GM11168 (cell line): ENCODE data around the gene ZNF385C.

Experiments used
- in situ Hi-C: fragments of 300-500 bp; cut with MboI; formaldehyde crosslinking; loops from one replicate; pipeline ENCODE4 v1.12.0; 2022; ENCODE audit warnings: low sequenced_read_pairs; ENCODE audit not compliant: unreplicated experiment

ZNF385C gene

GRCh38 chr17:42087042-42087701, 11.1 kb downstream of the ZNF385C start:
- in situ Hi-C loops = no loop called here

- in situ Hi-C loops = no loop called here
These were observed 16.6 kb downstream of the ZNF385C start for GRCh38 chr17:42081516-42082129.

GRCh38 chr17:42079541-42079940, 18.7 kb downstream of the ZNF385C start:
- in situ Hi-C loops = no loop called here

- in situ Hi-C loops = no loop called here
These were observed 19.8 kb downstream of the ZNF385C start for GRCh38 chr17:42078396-42079043.

GRCh38 chr17:42077755-42078154, 20.5 kb downstream of the ZNF385C start:
- in situ Hi-C loops = no loop called here

GRCh38 chr17:42076797-42077559, 21.3 kb downstream of the ZNF385C start:
- in situ Hi-C loops = no loop called here

- in situ Hi-C loops = no loop called here
These were observed 22.5 kb downstream of the ZNF385C start for GRCh38 chr17:42075789-42076188.

GRCh38 chr17:42072323-42073187, 25.7 kb downstream of the ZNF385C start:
- in situ Hi-C loops = no loop called here

GRCh38 chr17:42071810-42072209, 26.5 kb downstream of the ZNF385C start:
- in situ Hi-C loops = no loop called here

- in situ Hi-C loops = loop anchor here (10.0 kb wide), 1 partner anchor 46 kb away; the partner anchor contains the start of gene DHX58
These were observed 29.3 kb downstream of the ZNF385C start for GRCh38 chr17:42068979-42069378.

GRCh38 chr17:42067371-42068091, 30.7 kb downstream of the ZNF385C start:
- in situ Hi-C loops = loop anchor here (10.0 kb wide), 1 partner anchor 47 kb away; the partner anchor contains the start of gene DHX58

- in situ Hi-C loops = loop anchor here (10.0 kb wide), 1 partner anchor 50 kb away; the partner anchor contains the start of gene DHX58
These were observed 33.1 kb downstream of the ZNF385C start for GRCh38 chr17:42065201-42065600.

- in situ Hi-C loops = loop anchor here (10.0 kb wide), 1 partner anchor 52 kb away; the partner anchor contains the start of gene DHX58
These were observed 35.6 kb downstream of the ZNF385C start for GRCh38 chr17:42062681-42063080.

- in situ Hi-C loops = loop anchor here (10.0 kb wide), 1 partner anchor 53 kb away; the partner anchor contains the start of gene DHX58
These were observed 36.4 kb downstream of the ZNF385C start for GRCh38 chr17:42061646-42062487.

GRCh38 chr17:42060231-42060630, 38.0 kb downstream of the ZNF385C start:
- in situ Hi-C loops = loop anchor here (10.0 kb wide), 1 partner anchor 55 kb away; the partner anchor contains the start of gene DHX58

GRCh38 chr17:42059815-42060214, 38.5 kb downstream of the ZNF385C start:
- in situ Hi-C loops = loop anchor here (10.0 kb wide), 1 partner anchor 55 kb away; the partner anchor contains the start of gene DHX58

- in situ Hi-C loops = no loop called here
These were observed 40.2 kb downstream of the ZNF385C start for GRCh38 chr17:42058063-42058462.

GRCh38 chr17:42056635-42057034, 41.6 kb downstream of the ZNF385C start:
- in situ Hi-C loops = no loop called here
